Spleen (tissue), 7 donors: ENCODE measurements around the gene NFE2L3.
"Not testable (repeated sequence)": the region's sequence is repeated elsewhere in the genome, so short reads cannot be mapped to it uniquely, and the experiment has no call there.

Source experiments
- CTCF ChIP-seq, 11 experiments: fragments of 200-600 bp in 7 of 11; fragments of 450-650 bp in 4 of 11; sonication (generic) in 4 of 11; IDR thresholded peaks in 8 of 11; conservative IDR thresholded peaks in 3 of 11; 1 replicate in 7 of 11; 2 replicates in 4 of 11; pipeline versions ENCODE4 v1.4.0 to v1.8.0; 2016 to 2021; ENCODE audit warnings: antibody characterized with exemption in 11 of 11, inconsistent platforms in 4 of 11, mild to moderate bottlenecking in 1 of 11
- POLR2AphosphoS5 ChIP-seq, 3 donors: sonication (generic); formaldehyde crosslinking; IDR thresholded peaks; one replicate each; pipeline ENCODE4 v1.5.1; 2017; ENCODE audit warnings: antibody characterized with exemption in 3 of 3
- donor health status: DM: no; HTN: no; CAD: no; lungs with moderate emphysema.
- donor health status: DM: no; HTN: no; CAD: no.
- donor health status: DM: no; HTN: no; CAD: no.

GRCh38 chr7:26194764-26195163 is 42.8 kb downstream of the NFE2L3 start:
- not testable (repeated sequence) for TF ChIP-seq CTCF (IDR thresholded peaks at IDR 0.05 in 8 of 11, conservative IDR thresholded peaks at IDR 0.05 in 3 of 11); POLR2AphosphoS5 (IDR thresholded peaks at IDR 0.05)
